A673 (cell line): ENCODE results near the gene CLDN12.

Experiments
- EZH2 ChIP-seq: fragments of 200-600 bp; sonication (generic); IDR thresholded peaks from 2 replicates; pipeline ENCODE4 v1.6.1; 2017; ENCODE audit warnings: borderline replicate concordance, low read depth, mild to moderate bottlenecking, mixed read lengths, antibody characterized with exemption, low read length; ENCODE audit not compliant: poor library complexity, severe bottlenecking
- TF ChIP-seq, protein P1 (sequence below): fragments of 300-800, 200-600 bp; sonication (generic); conservative IDR thresholded peaks from 2 replicates; pipeline ENCODE4 v1.5.1; 2017; ENCODE audit warnings: low read depth, mild to moderate bottlenecking, antibody characterized with exemption, low read length, moderate library complexity, mixed read lengths

DNA sequence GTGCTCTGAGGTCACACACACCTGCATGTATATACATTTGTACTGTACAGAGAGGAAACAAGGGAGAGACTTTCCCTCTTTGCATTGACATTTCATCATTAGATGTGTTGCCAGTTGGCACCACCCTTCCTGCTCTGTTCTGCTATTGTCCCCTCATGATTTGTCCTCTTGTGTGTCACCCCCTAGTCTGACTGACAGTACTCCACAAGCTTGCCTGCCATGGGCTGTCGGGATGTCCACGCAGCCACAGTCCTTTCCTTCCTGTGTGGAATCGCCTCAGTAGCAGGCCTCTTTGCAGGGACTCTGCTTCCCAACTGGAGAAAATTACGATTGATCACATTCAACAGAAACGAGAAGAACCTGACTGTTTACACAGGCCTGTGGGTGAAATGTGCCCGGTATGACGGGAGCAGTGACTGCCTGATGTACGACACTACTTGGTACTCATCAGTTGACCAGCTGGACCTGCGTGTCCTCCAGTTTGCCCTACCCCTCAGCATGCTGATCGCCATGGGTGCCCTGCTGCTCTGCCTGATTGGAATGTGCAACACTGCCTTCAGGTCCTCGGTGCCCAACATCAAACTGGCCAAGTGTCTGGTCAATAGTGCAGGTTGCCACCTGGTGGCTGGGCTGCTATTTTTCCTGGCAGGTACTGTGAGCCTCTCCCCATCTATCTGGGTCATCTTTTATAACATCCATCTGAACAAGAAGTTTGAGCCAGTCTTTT, 9.4 kb downstream of the CLDN12 start:
- TF ChIP-seq, protein P1, sequence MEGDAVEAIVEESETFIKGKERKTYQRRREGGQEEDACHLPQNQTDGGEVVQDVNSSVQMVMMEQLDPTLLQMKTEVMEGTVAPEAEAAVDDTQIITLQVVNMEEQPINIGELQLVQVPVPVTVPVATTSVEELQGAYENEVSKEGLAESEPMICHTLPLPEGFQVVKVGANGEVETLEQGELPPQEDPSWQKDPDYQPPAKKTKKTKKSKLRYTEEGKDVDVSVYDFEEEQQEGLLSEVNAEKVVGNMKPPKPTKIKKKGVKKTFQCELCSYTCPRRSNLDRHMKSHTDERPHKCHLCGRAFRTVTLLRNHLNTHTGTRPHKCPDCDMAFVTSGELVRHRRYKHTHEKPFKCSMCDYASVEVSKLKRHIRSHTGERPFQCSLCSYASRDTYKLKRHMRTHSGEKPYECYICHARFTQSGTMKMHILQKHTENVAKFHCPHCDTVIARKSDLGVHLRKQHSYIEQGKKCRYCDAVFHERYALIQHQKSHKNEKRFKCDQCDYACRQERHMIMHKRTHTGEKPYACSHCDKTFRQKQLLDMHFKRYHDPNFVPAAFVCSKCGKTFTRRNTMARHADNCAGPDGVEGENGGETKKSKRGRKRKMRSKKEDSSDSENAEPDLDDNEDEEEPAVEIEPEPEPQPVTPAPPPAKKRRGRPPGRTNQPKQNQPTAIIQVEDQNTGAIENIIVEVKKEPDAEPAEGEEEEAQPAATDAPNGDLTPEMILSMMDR = peak; percentile 47
- no peak for TF ChIP-seq EZH2
